Measurements from ENCODE around the gene PTGS1. TPM values are rescaled to one million over a fixed set of nuclear protein-coding genes. Genes with fewer than 3 reads are reported as not detected.

PTGS1 gene
- polyA plus RNA-seq, 2 of the 4 experiments (the other 2 are of a cell fraction): 0.49 to 1.0 TPM

DNA sequence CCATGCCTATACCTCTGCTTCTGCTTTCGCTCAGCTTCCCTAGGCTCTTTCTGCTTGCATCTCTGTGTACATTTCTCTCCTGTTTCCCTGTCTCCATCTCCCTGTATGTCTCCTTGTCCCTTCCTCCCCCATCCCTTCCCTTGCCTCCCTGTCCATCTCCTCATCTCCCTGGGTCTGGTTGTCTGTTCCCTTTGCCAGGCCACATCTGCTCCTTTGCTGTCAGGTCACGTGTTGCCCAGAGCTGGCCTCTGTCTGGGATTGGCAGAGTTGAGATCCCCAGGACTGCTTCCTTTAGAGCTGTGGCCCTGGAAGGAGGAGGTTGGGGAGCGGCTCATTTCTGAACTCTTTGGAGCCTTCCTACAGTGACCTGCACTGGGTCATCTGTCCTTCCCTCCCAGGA lies 31.8 kb upstream of the PTGS1 start:
- no peak overlapping the region for H3K27ac ChIP-seq
- no peak overlapping the region for H3K4me2 ChIP-seq
- no peaks in the 10 kb centered on the region for H3K9me3 ChIP-seq
- ChIA-PET POLR2A (no interaction called here), CTCF (interaction anchor here (0.9 to 6.6 kb wide), 5 partner anchors 9 to 240 kb away, joined by 3 to 61 read pairs (median 22); no protein-coding TSS in a partner anchor)
- no peak for FAIRE-seq
- ATAC-seq: peak in 1 of 2 experiments; percentile 10; a peak in 2 of 6 replicates
- no peaks in the 10 kb centered on the region for H3K4me1 ChIP-seq
- DNase-seq (ENCODE audit: low read depth in 1 of 2, low spot score in 1 of 2): no peak
- TF ChIP-seq, protein P1, sequence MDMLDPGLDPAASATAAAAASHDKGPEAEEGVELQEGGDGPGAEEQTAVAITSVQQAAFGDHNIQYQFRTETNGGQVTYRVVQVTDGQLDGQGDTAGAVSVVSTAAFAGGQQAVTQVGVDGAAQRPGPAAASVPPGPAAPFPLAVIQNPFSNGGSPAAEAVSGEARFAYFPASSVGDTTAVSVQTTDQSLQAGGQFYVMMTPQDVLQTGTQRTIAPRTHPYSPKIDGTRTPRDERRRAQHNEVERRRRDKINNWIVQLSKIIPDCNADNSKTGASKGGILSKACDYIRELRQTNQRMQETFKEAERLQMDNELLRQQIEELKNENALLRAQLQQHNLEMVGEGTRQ (IDR thresholded peaks at IDR 0.05): peak; percentile 25; the same call in 1 of the 2 replicates
- no peak for TF ChIP-seq BHLHE40 (IDR thresholded peaks at IDR 0.05; ENCODE audit: low read depth, low read length)
- WGBS (ENCODE audit: missing lambda C conversion rate): 79% methylated on average over 3 of the region's 3 CpGs
- no peak overlapping the region for H3K4me3 ChIP-seq

GRCh38 chr9:122339579-122339978 lies 31.2 kb upstream of the PTGS1 start:
- TF ChIP-seq NR3C1 (IDR thresholded peaks at IDR 0.05) (no peak), ZFP36 (IDR thresholded peaks at IDR 0.05; ENCODE audit: borderline replicate concordance, partially characterized antibody) (peak; percentile 17), SMC3 (IDR thresholded peaks at IDR 0.05) (no peak), HES2 (IDR thresholded peaks at IDR 0.05) (no peak)
- Histone ChIP-seq H3K27ac (no peak overlapping the region), H3K4me2 (no peak overlapping the region), H3K9me3 (no peaks in the 10 kb centered on the region), H3K4me3 (no peak overlapping the region), H3K4me1 (no peaks in the 10 kb centered on the region)
- DNase-seq (ENCODE audit: low read depth in 1 of 2, low spot score in 1 of 2) (no peak), FAIRE-seq (no peak), ATAC-seq (no peak)
- POLR2A ChIA-PET: no interaction called here
- 27% methylated on average over 5 of the region's 5 CpGs for WGBS (ENCODE audit: missing lambda C conversion rate)
- CTCF ChIA-PET: interaction anchor here (0.9 to 6.6 kb wide), 6 partner anchors 8 to 241 kb away, joined by 3 to 61 read pairs (median 14); no protein-coding TSS in a partner anchor

DNA sequence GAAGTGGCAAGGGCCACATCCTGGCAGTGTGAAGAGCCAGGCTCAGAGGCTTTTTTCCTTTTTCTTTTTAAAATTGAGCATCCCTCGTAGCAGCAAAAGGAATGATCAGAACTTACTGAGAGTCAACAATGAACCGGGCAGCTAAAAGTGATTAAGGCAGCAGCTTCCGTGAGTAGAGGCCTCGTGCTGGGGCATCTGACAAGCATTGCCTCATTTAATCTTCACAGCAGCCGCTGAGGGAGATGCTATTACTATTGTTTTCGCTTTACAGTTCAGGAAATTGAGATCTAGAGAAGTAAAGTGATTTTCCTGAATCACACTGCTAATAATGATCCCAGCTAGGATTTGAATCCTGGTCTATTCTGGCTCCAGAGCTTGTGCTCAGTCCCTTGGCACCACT lies 30.7 kb upstream of the PTGS1 start:
- ChIA-PET POLR2A (no interaction called here), CTCF (interaction anchor here (1.0 to 6.6 kb wide), 4 partner anchors 10 to 241 kb away, joined by 5 to 61 read pairs (median 28); no protein-coding TSS in a partner anchor)
- WGBS (ENCODE audit: missing lambda C conversion rate): 73% methylated on average over 6 of the region's 6 CpGs
- H3K27ac ChIP-seq: no peak overlapping the region
- FAIRE-seq: no peak
- no peak for TF ChIP-seq RCOR1 (IDR thresholded peaks at IDR 0.05; ENCODE audit: low read depth, low read length)
- no peak for TF ChIP-seq FOXS1 (CRISPR knock-in tag; IDR thresholded peaks at IDR 0.05)
- no peak for ATAC-seq
- H3K9me3 ChIP-seq: no peaks in the 10 kb centered on the region
- no peak for DNase-seq (ENCODE audit: low read depth in 1 of 2, low spot score in 1 of 2)
- H3K4me1 ChIP-seq: no peaks in the 10 kb centered on the region
- H3K4me2 ChIP-seq: no peak overlapping the region
- H3K4me3 ChIP-seq: no peak overlapping the region

- CTCF ChIA-PET: interaction anchor here (1.3 to 18.4 kb wide), 3 partner anchors 10 to 243 kb away, joined by 3 to 541 read pairs (median 4); no protein-coding TSS in a partner anchor
- POLR2A ChIA-PET: no interaction called here
- ATAC-seq (no peak), FAIRE-seq (no peak), DNase-seq (ENCODE audit: low read depth in 1 of 2, low spot score in 1 of 2) (no peak)
- Histone ChIP-seq H3K4me1 (peaks cover under 1% of the 10 kb centered on the region; the same call in 2 of the 3 replicates), H3K4me3 (no peak overlapping the region), H3K27ac (no peak overlapping the region), H3K9me3 (no peaks in the 10 kb centered on the region), H3K4me2 (no peak overlapping the region)
- TF ChIP-seq POLR2A (IDR thresholded peaks at IDR 0.05; ENCODE audit: low read length) (no peak), HES2 (IDR thresholded peaks at IDR 0.05) (no peak), RNF2 (IDR thresholded peaks at IDR 0.05; ENCODE audit: borderline replicate concordance, low read depth) (no peak), BHLHE40 (IDR thresholded peaks at IDR 0.05; ENCODE audit: low read depth, low read length) (no peak), E2F6 (IDR thresholded peaks at IDR 0.05; ENCODE audit: borderline replicate concordance, low read depth) (no peak), SMC3 (IDR thresholded peaks at IDR 0.05) (no peak)
- TF ChIP-seq, protein P2, sequence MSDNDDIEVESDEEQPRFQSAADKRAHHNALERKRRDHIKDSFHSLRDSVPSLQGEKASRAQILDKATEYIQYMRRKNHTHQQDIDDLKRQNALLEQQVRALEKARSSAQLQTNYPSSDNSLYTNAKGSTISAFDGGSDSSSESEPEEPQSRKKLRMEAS (IDR thresholded peaks at IDR 0.05): no peak
- WGBS (ENCODE audit: missing lambda C conversion rate): 72% methylated on average over 14 of the region's 15 CpGs
Measured at GRCh38 chr9:122342323-122343050, 28.3 kb upstream of the PTGS1 start.
